OCI-LY7 (cell line): ENCODE data around the gene XPR1.

Source experiments
- EZH2phosphoT487 ChIP-seq: fragments of 200-600 bp; sonication (generic); IDR thresholded peaks from 2 replicates; pipeline ENCODE4 v1.6.1; 2018; ENCODE audit warnings: low read depth, borderline replicate concordance, mild to moderate bottlenecking, mixed run types, antibody characterized with exemption, low read length, moderate library complexity, mixed read lengths
- TF ChIP-seq, protein P1 (sequence below): fragments of 200-600 bp; sonication (generic); conservative IDR thresholded peaks from 2 replicates; pipeline ENCODE4 v1.5.1; 2014; ENCODE audit warnings: mild to moderate bottlenecking, antibody characterized with exemption, low read length, moderate library complexity, mixed read lengths

DNA sequence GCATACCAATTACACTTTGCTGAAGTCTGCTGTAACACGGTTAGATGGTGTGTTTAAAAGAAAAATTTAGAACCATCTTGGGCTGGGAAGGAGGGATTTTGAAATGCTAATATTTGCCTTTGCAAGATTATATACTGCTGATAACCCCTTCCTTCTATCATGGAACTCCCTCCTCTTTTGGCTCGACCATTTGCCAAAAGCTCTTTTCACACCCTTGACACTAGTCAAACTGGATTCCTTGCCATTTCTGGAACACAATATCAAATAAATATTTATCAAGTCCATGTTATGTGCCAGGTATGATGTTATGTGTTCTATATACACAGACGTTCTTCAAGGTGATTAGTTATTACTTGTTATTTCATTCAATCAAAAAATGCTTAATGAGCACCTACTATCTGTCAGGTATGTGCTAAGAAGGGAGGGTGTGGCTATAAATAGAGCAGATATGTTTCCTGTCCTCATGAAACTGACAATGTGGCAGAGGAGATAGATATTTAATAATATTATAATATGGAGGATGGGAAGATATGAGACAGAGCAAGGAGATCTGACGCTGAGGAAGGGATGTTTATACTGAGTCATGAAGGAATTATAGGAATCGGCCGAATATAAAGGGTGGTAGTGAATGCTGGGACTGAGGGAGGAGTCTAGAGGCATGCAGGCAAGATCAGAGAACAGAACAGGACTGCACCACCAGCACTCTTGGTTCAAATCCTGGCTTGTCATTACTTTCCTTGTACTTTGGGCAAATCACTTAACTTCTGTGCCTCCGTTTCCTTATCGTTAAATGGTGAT lies 16.1 kb upstream of the XPR1 start:
- TF ChIP-seq, protein P1, sequence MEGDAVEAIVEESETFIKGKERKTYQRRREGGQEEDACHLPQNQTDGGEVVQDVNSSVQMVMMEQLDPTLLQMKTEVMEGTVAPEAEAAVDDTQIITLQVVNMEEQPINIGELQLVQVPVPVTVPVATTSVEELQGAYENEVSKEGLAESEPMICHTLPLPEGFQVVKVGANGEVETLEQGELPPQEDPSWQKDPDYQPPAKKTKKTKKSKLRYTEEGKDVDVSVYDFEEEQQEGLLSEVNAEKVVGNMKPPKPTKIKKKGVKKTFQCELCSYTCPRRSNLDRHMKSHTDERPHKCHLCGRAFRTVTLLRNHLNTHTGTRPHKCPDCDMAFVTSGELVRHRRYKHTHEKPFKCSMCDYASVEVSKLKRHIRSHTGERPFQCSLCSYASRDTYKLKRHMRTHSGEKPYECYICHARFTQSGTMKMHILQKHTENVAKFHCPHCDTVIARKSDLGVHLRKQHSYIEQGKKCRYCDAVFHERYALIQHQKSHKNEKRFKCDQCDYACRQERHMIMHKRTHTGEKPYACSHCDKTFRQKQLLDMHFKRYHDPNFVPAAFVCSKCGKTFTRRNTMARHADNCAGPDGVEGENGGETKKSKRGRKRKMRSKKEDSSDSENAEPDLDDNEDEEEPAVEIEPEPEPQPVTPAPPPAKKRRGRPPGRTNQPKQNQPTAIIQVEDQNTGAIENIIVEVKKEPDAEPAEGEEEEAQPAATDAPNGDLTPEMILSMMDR = no peak
- TF ChIP-seq EZH2phosphoT487 = no peak
